ENCODE data around the gene TRPM4.

DNA sequence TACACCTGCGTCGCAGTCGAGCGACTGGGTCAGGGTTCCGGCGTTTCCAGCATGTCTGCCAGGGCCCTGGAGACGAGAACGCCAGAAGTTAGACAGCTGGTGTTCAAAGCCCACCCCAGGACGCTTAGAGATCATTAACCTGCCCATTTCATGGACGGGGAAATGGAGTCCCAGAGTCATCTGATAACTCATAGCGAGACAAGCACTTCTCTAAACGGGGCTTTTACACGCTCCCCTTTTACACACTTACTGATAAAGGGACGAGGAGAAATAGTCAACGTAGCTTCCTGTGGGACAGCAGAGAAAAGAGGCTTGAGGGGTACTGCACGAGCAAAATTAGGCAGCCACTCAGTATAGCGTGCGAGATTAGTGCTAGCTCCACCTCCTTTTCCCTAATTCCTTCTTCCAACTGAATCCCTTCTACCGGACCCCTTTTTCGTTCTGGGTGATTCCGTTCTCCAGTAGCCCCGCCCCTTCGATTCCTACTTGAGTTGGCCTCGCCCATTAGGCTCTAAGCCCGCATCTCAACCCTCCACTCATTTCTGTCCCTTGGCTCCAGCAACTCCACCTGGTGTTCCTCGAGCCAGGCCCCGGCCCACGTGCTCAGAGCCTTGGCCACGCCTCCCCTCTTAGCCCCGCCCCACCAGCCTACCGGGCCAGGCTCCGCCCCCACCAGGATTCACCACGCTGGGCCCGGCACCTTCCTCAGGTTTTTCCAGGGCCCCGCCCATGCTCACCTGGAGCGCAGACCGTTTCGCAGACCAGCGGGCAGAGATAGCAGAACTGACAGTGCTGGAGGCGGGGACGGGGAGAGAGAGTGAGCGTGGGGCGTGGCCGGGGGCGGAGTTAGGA, 6.1 kb upstream of the TRPM4 start:
- peak in 1 of 3 donors; percentile 44 for TF ChIP-seq POLR2A (IDR thresholded peaks at IDR 0.05)
- TF ChIP-seq, protein P1, sequence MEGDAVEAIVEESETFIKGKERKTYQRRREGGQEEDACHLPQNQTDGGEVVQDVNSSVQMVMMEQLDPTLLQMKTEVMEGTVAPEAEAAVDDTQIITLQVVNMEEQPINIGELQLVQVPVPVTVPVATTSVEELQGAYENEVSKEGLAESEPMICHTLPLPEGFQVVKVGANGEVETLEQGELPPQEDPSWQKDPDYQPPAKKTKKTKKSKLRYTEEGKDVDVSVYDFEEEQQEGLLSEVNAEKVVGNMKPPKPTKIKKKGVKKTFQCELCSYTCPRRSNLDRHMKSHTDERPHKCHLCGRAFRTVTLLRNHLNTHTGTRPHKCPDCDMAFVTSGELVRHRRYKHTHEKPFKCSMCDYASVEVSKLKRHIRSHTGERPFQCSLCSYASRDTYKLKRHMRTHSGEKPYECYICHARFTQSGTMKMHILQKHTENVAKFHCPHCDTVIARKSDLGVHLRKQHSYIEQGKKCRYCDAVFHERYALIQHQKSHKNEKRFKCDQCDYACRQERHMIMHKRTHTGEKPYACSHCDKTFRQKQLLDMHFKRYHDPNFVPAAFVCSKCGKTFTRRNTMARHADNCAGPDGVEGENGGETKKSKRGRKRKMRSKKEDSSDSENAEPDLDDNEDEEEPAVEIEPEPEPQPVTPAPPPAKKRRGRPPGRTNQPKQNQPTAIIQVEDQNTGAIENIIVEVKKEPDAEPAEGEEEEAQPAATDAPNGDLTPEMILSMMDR (IDR thresholded peaks at IDR 0.05): no peak

All from body of pancreas (tissue), 4 donors.